ENCODE results near the gene TRIM40.
A peak's percentile ranks its signal among the peaks of the same experiment; 100 is the strongest.
"Not testable (repeated sequence)": the region's sequence is repeated elsewhere in the genome, so short reads cannot be mapped to it uniquely, and the experiment has no call there.

TRIM40 gene

DNA sequence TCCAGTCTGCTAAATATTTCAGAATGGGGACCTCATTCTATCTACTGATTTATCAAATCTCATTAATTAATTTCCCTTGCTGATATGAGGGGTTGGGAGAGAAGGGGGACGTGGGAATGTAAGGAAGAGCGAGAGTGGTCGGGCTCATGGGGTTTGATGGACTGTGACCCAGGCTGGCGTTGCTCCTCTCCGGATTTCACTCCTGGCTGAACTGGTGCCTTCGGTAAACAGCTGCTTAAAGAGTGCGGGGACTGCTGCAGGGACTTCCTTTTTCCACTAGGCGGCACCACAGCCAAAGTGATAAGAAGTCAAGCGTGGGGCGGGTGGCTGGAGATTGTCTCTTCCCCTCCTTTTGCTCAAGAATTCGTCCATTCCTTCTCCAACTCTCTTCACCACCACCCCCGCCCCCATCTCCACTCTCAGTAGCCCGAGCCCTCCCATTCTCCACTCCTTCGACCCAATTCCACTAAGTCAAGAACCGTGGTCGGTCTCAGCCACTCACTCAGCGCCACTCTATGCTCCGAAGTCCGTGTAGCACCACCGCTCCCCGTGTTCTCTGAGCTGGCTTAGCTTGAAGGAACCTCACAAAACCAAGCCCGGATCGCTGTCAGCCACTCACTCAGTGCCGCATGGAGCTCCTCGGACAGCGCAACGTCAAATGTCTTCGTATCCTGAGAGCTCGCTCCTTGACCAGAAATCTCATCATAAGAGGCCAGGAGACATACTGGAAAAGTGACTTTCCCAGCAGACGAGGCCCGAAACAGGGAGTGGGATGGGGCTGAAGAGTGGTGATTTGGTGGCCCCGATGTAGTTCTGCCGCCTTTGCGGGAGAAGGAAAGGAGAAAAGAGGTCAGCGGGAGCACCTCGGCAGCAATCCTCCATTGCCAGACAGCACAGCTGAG, 32.7 kb upstream of the TRIM40 start:
- peak overlapping the region; percentile 47 for H3K27ac Mint-ChIP-seq

GRCh38 chr6:30103872-30104179, 32.1 kb upstream of the TRIM40 start:
- DNase-seq = no peak
- peak overlapping the region; percentile 75 for H3K4me3 Mint-ChIP-seq
- H3K9me3 Mint-ChIP-seq = no peaks in the 10 kb centered on the region
- peaks cover 42% of the 10 kb centered on the region for H3K4me1 Mint-ChIP-seq
- CTCF ChIA-PET = interaction anchor here (0.6 to 7.9 kb wide), 28 partner anchors 9 to 294 kb away, joined by 3 to 180 read pairs (median 4); partner anchors contain the start of genes POLR1H, PPP1R11, RNF39 and TRIM31
- no peaks in the 10 kb centered on the region for H3K36me3 Mint-ChIP-seq
- H3K27ac Mint-ChIP-seq = no peak overlapping the region
- H3K27me3 Mint-ChIP-seq = peaks cover 90% of the 10 kb centered on the region

More for the DNA sequence above, 32.7 kb upstream of the TRIM40 start:
- H3K36me3 Mint-ChIP-seq = no peaks in the 10 kb centered on the region
- H3K27me3 Mint-ChIP-seq = peaks cover 90% of the 10 kb centered on the region
- H3K4me1 Mint-ChIP-seq = peaks cover 48% of the 10 kb centered on the region
- CTCF ChIA-PET = interaction anchor here (0.6 to 7.9 kb wide), 32 partner anchors 9 to 294 kb away, joined by 3 to 180 read pairs (median 4); partner anchors contain the start of genes POLR1H, PPP1R11, RNF39 and TRIM31
- peak; percentile 90 for DNase-seq
- H3K4me3 Mint-ChIP-seq = peak overlapping the region; percentile 75
- no peaks in the 10 kb centered on the region for H3K9me3 Mint-ChIP-seq

- DNase-seq = no peak
- CTCF ChIA-PET = interaction anchor here (1.0 to 7.9 kb wide), 10 partner anchors 11 to 293 kb away, joined by 3 to 180 read pairs (median 6); partner anchors contain the start of gene RNF39
- Mint-ChIP-seq H3K36me3 (no peaks in the 10 kb centered on the region), H3K4me1 (peaks cover 39% of the 10 kb centered on the region), H3K27ac (no peak overlapping the region), H3K4me3 (no peak overlapping the region), H3K9me3 (no peaks in the 10 kb centered on the region), H3K27me3 (peaks cover 87% of the 10 kb centered on the region)
Observed at GRCh38 chr6:30104661-30105060, 31.3 kb upstream of the TRIM40 start.

- no peak overlapping the region for H3K27ac Mint-ChIP-seq
- no peaks in the 10 kb centered on the region for H3K36me3 Mint-ChIP-seq
- CTCF ChIA-PET = no interaction called here
- no peak for DNase-seq
- no peaks in the 10 kb centered on the region for H3K9me3 Mint-ChIP-seq
- H3K27me3 Mint-ChIP-seq = peaks cover 78% of the 10 kb centered on the region
- H3K4me3 Mint-ChIP-seq = no peak overlapping the region
- peaks cover 3% of the 10 kb centered on the region for H3K4me1 Mint-ChIP-seq
Observed at GRCh38 chr6:30111266-30111856, 24.6 kb upstream of the TRIM40 start.

GRCh38 chr6:30112402-30112994, 23.4 kb upstream of the TRIM40 start:
- H3K4me1 Mint-ChIP-seq = peaks cover 3% of the 10 kb centered on the region
- no peak for DNase-seq
- H3K4me3 Mint-ChIP-seq = no peak overlapping the region
- CTCF ChIA-PET = interaction anchor here (1.3 to 1.9 kb wide), 2 partner anchors 9 to 11 kb away, joined by 3 to 6 read pairs; no protein-coding TSS in a partner anchor
- H3K9me3 Mint-ChIP-seq = no peaks in the 10 kb centered on the region
- H3K27ac Mint-ChIP-seq = no peak overlapping the region
- H3K36me3 Mint-ChIP-seq = no peaks in the 10 kb centered on the region
- H3K27me3 Mint-ChIP-seq = peaks cover 75% of the 10 kb centered on the region

DNA sequence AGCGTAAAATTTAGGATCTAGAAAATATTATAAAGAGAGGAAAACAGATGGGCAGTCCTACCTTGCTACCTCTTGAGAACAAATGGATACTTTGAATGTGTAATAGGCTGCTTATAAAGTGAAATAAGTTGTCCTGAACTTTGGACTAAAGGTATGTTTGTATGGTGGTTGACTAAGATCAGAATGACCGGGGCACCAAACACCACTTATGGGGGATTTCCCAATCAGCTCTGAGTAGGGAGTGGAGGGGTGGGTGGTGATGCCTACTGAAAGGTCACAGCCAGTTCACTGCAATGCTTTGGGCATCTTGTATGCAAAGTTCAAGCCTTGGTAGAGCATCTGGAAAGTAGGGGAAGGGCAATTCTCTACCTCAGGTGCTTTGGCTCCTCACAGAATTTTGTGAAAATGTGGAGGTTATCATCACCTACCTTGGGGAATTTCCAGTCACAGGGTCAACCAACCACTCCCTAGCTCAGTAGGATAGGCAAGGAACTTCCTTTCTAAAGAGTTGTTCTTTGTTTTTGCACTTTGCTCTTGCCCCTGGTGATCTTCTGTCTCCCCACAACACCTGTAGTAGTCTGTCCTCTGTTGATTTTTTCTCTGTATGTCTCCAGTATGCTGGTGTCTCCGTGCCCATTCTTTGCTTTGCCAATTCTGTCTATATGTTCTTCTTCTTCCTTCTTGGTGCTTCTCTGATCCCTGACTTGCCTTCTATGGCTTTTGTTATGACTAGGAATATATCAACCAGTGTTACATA, 22.8 kb upstream of the TRIM40 start, which contains the start of gene TRIM31:
Gene TRIM31 (minus strand): TSS at position 88 of the 757 bp plus-strand sequence. CDS start 285 bp downstream, outside the sequence.
- Mint-ChIP-seq H3K27ac (no peak within 1 kb of the TSS), H3K27me3 (peaks cover 68% of the 10 kb centered on the region), H3K4me3 (no peak within 1 kb of the TSS), H3K4me1 (no peaks in the 10 kb centered on the region), H3K36me3 (no peaks in the 10 kb centered on the region), H3K9me3 (no peaks in the 10 kb centered on the region)
- no peak for DNase-seq
- CTCF ChIA-PET = interaction anchor here (1.3 to 1.9 kb wide), 3 partner anchors 10 to 18 kb away, joined by 3 to 6 read pairs (median 3); no protein-coding TSS in a partner anchor

GRCh38 chr6:30113841-30114240, 22.1 kb upstream of the TRIM40 start:
- Mint-ChIP-seq H3K9me3 (no peaks in the 10 kb centered on the region), H3K27ac (no peak overlapping the region), H3K36me3 (no peaks in the 10 kb centered on the region), H3K4me3 (no peak overlapping the region), H3K4me1 (no peaks in the 10 kb centered on the region), H3K27me3 (peaks cover 65% of the 10 kb centered on the region)
- CTCF ChIA-PET = interaction anchor here (0.7 to 1.9 kb wide), 4 partner anchors 10 to 17 kb away, joined by 3 to 6 read pairs (median 3); no protein-coding TSS in a partner anchor
- DNase-seq = no peak

GRCh38 chr6:30116724-30117123, 19.2 kb upstream of the TRIM40 start:
- H3K9me3 Mint-ChIP-seq = no peaks in the 10 kb centered on the region
- CTCF ChIA-PET = interaction anchor here (0.8 to 1.0 kb wide), 2 partner anchors 14 to 17 kb away, joined by 3 read pairs; no protein-coding TSS in a partner anchor
- no peak for DNase-seq
- H3K27ac Mint-ChIP-seq = no peak overlapping the region
- H3K27me3 Mint-ChIP-seq = peaks cover 62% of the 10 kb centered on the region
- H3K4me1 Mint-ChIP-seq = no peaks in the 10 kb centered on the region
- H3K36me3 Mint-ChIP-seq = no peaks in the 10 kb centered on the region
- H3K4me3 Mint-ChIP-seq = no peak overlapping the region

GRCh38 chr6:30118691-30119090, 17.2 kb upstream of the TRIM40 start:
- CTCF ChIA-PET = interaction anchor here (2.8 kb wide), 1 partner anchor 12 kb away, joined by 8 read pairs; no protein-coding TSS in a partner anchor

GRCh38 chr6:30121446-30122366, 14.2 kb upstream of the TRIM40 start:
- no peak for DNase-seq
- CTCF ChIA-PET = interaction anchor here (1.7 to 2.5 kb wide), 2 partner anchors 9 to 19 kb away, joined by 11 read pairs; no protein-coding TSS in a partner anchor
- Mint-ChIP-seq H3K36me3 (no peaks in the 10 kb centered on the region), H3K4me3 (no peak overlapping the region), H3K9me3 (no peaks in the 10 kb centered on the region), H3K27me3 (peaks cover 58% of the 10 kb centered on the region), H3K4me1 (no peaks in the 10 kb centered on the region), H3K27ac (no peak overlapping the region)

More at GRCh38 chr6:30118691-30119090, 17.2 kb upstream of the TRIM40 start:
- not testable (repeated sequence) for H3K4me1 Mint-ChIP-seq, DNase-seq, H3K9me3 Mint-ChIP-seq, H3K36me3 Mint-ChIP-seq, H3K27ac Mint-ChIP-seq, H3K4me3 Mint-ChIP-seq
- peaks cover 56% of the 10 kb centered on the region for H3K27me3 Mint-ChIP-seq

DNA sequence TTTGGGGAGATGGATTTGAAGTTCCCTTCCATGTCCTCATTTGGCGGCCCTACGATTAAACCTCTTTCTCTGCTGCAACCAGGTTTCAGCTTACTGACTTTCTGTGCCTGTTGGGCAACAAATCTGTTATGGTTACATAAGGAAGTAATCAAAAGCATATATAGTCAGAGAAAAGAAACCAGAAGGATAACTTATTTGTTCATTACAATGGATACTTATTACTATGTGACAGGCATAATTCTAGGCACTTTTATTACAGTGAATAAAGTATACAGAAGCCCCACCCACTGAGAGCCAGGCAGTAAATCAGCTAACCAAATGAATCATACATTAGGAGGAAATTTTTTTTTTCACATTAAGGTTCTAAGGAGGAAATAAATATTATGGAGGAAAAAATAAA, 13.4 kb upstream of the TRIM40 start:
- Mint-ChIP-seq H3K4me3 (no peak overlapping the region), H3K9me3 (no peaks in the 10 kb centered on the region), H3K27ac (no peak overlapping the region), H3K27me3 (peaks cover 66% of the 10 kb centered on the region), H3K36me3 (no peaks in the 10 kb centered on the region), H3K4me1 (no peaks in the 10 kb centered on the region)
- CTCF ChIA-PET = interaction anchor here (1.7 to 2.5 kb wide), 2 partner anchors 9 to 20 kb away, joined by 11 read pairs; no protein-coding TSS in a partner anchor
- DNase-seq = no peak

- peaks cover 79% of the 10 kb centered on the region for H3K27me3 Mint-ChIP-seq
- H3K4me1 Mint-ChIP-seq = peaks cover 11% of the 10 kb centered on the region
- CTCF ChIA-PET = interaction anchor here (0.8 to 2.9 kb wide), 2 partner anchors 24 to 44 kb away, joined by 3 to 17 read pairs; no protein-coding TSS in a partner anchor
- no peak for DNase-seq
- H3K27ac Mint-ChIP-seq = no peak overlapping the region
- no peak overlapping the region for H3K4me3 Mint-ChIP-seq
- H3K9me3 Mint-ChIP-seq = no peaks in the 10 kb centered on the region
- no peaks in the 10 kb centered on the region for H3K36me3 Mint-ChIP-seq
Observed at GRCh38 chr6:30127238-30128093, 8.5 kb upstream of the TRIM40 start.

All from activated naive CD4-positive, alpha-beta T cell treated with anti-CD3 and anti-CD28 coated beads, Interleukin-2, amount 10 ng/mL, durations not matched to agents 7 days and 5 days (primary cell).